AG09319 (cell line): ENCODE measurements around the gene R3HDM2.

Experiments
- DNase-seq: peaks from one replicate; pipeline ENCODE4 v3.0.0-alpha.2; 2010; ENCODE audit warnings: low read depth; ENCODE audit errors: extremely low read depth
- TF ChIP-seq, protein P1 (sequence below): IDR thresholded peaks from 2 replicates; pipeline ENCODE4 v1.5.1; 2011; ENCODE audit warnings: low read depth, mild to moderate bottlenecking, inconsistent platforms, low read length, moderate library complexity

R3HDM2 gene

DNA sequence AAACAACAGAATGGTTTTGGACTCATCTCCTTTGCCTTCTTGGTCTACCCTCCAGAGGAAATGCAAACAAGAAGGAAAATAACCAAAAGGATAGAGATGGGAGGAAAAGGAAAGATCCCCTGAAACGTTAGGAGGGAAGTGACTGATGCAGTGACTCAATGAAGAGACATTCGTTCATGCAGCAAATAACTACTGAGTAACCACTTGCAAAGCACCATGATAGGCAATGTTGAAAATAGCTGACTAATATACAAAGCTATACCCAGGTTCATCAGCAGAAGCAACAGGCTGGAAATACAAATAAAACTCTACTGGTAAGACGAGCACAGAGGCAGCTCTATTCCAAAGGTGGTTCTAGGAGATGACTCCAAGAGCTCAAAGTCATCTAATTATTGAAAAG, 41.8 kb downstream of the R3HDM2 start:
- DNase-seq, result peak; percentile 30
- TF ChIP-seq, protein P1, sequence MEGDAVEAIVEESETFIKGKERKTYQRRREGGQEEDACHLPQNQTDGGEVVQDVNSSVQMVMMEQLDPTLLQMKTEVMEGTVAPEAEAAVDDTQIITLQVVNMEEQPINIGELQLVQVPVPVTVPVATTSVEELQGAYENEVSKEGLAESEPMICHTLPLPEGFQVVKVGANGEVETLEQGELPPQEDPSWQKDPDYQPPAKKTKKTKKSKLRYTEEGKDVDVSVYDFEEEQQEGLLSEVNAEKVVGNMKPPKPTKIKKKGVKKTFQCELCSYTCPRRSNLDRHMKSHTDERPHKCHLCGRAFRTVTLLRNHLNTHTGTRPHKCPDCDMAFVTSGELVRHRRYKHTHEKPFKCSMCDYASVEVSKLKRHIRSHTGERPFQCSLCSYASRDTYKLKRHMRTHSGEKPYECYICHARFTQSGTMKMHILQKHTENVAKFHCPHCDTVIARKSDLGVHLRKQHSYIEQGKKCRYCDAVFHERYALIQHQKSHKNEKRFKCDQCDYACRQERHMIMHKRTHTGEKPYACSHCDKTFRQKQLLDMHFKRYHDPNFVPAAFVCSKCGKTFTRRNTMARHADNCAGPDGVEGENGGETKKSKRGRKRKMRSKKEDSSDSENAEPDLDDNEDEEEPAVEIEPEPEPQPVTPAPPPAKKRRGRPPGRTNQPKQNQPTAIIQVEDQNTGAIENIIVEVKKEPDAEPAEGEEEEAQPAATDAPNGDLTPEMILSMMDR, result no peak

GRCh38 chr12:57388425-57388824, 42.4 kb downstream of the R3HDM2 start:
- TF ChIP-seq, protein P1, result no peak
- DNase-seq, result no peak

DNA sequence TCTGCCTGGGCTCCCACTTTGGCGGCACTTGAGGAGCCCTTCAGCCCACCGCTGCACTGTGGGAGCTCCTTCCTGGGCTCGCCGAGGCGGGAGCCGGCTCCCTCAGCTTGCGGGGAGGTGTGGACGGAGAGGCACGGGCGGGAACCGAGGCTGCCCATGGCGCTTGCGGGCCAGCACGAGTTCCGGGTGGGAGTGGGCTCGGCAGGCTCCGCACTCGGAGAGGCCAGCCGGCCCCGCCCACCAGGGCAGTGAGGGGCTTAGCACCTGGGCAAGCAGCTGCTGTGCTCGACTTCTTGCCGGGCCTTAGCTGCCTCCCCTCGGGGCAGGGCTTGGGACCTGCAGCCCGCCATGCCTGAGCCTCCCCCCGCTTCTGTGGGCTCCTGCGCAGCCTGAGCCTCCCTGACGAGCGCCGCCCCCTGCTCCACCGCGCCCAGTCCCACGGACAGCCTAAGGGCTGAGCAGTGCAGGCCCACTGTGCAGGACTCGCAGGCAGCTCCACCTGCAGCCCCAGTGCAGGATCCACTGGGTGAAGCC, 44.6 kb downstream of the R3HDM2 start:
- TF ChIP-seq, protein P1, result no peak
- no peak for DNase-seq

GRCh38 chr12:57385586-57385985, 45.3 kb downstream of the R3HDM2 start:
- no peak for DNase-seq
- TF ChIP-seq, protein P1, result no peak

DNA sequence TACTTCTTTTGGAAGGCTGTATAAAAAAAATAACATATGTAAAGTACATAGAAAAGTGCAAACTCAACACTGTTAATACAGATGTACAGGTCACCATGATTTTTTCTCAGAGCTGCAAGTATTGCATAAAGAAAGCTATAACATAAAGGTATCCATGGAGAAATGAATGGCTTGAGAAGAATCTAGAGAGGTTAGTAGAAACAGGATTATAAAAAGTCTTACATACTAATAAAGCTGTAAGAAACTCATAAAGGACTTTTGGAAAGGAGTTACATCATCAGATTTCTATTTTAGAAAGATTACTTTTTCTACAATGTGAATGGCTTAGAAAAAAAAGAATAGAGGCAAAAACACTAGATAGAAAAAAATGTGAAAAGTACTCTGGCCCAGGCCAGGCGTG, 46.4 kb downstream of the R3HDM2 start:
- no peak for DNase-seq
- TF ChIP-seq, protein P1, result no peak

GRCh38 chr12:57381693-57382220, 49.1 kb downstream of the R3HDM2 start:
- DNase-seq, result no peak
- TF ChIP-seq, protein P1, result no peak

GRCh38 chr12:57380300-57380699, 50.5 kb downstream of the R3HDM2 start:
- TF ChIP-seq, protein P1, result no peak

More at GRCh38 chr12:57380300-57380699, 50.5 kb downstream of the R3HDM2 start:
- no peak for DNase-seq
